GM19023 (cell line): ENCODE data around the gene PTH2R.
"Not testable (repeated sequence)": the region's sequence is repeated elsewhere in the genome, so short reads cannot be mapped to it uniquely, and the experiment has no call there.

Experiments
- ATAC-seq: cut with Tn5 transposase; IDR thresholded peaks from one replicate; pipeline ENCODE4 v1.9.1; 2021; ENCODE audit warnings: mild to moderate bottlenecking, moderate library complexity; ENCODE audit not compliant: unreplicated experiment

The PTH2R gene

DNA sequence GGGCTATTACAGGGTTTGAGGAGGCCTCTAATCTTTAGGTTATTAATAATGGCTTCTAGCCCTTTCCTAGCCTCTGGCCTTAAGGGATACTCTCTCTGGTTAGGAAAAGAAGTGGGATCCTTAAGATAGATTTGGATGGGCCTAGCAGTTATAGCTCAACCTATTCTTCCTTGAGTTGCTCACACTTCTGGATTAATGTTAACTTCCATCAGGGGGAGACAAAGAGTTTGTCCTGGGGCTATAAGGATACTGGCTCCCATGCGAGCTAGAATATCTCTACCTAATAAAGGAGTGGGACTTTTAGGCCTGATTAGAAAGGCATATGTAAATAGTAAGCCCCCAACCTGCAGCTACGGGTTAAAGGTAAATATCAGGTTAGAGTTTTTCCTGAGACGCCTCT is 14.3 kb upstream of the PTH2R start:
- no peak for ATAC-seq

DNA sequence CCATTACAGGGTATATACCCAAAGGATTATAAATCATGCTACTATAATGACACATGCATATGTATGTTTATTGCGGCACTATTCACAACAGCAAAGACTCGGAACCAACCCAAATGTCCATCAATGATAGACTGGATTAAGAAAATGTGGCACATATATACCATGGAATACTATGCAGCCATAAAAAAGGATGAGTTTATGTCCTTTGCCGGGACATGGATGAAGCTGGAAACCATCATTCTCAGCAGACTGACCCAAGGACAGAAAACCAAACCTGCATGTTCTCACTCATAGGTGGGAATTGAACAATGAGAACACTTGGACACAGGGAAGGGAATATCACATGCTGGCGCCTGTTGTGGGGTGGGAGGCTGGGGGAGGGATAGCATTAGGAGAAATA is 9.8 kb upstream of the PTH2R start:
- ATAC-seq = not testable (repeated sequence)

DNA sequence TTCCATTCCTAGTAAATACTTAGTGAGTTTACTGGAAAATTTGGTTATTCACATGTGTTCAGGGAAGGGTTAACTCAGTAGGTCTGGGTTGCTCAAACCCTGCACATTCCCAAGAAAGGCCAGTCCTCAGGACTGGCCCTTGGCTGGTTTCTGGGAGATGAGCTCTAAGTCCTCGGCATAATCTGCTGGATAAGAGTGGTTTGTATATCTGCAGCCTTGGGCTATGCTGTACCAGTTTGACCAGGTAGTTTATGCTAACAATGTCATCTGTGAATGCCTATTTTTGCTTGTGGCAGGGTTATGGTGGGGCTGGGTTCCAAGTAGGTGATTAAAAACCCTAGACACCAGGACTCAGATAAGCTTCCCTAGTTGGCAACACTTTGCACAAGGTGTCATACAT is 7.4 kb upstream of the PTH2R start:
- ATAC-seq = no peak

DNA sequence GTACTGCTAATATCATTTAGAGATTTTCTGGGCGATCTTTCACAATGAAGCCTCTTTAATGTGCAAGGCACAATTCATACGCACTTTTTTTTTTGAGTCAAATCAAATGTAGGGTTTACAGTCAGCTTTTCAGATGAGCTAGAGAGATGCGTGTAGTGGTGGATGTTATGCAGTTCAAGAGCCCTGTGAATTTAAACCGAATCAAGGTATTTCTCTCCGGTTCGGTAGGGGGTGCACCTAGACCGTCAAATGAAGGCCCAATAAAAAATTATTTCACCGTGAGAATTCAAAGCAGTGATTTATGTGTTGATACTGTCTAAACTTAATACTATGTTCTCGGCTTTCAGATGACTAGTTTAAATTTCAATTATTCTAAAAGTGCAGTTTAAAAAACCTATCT is 1.1 kb downstream of the PTH2R start:
- ATAC-seq = no peak

DNA sequence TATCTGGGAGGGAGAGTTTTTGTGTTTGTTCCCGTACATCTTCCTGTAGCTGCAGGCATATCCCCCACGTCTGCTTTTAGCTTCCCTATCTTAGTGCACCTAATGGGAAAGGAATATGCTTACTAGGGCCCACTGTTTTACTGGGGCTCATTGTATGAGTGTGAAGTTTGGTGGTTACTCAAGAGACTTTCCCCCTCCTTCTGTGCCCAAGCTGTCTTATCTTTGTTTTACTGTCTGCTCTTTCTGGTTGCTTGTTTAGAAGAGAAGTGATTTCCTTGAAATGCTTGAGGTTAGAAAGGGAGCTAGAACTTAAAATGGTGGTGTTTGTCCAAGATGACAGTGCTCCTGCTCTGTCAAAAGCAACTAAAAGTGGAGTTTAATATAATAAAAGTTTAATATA is 7.3 kb downstream of the PTH2R start:
- no peak for ATAC-seq

DNA sequence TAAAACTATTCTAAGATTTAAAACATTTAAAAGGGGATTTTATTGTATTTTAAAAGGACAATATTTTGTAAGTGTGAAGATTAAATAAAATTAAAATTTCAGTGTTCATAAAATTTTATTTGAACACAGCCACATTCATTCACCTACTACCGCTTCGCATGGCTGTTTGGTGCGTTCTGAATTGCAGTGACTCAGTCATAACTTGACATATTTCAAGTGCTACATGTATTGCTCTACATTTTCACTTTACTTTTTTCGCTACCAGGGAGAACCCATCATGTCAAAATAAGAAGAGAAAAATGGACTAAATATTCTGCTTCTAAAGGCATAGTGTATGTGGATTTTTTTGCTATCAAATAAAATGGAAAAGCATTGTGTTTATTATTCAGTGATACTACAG is 8.7 kb downstream of the PTH2R start:
- no peak for ATAC-seq

DNA sequence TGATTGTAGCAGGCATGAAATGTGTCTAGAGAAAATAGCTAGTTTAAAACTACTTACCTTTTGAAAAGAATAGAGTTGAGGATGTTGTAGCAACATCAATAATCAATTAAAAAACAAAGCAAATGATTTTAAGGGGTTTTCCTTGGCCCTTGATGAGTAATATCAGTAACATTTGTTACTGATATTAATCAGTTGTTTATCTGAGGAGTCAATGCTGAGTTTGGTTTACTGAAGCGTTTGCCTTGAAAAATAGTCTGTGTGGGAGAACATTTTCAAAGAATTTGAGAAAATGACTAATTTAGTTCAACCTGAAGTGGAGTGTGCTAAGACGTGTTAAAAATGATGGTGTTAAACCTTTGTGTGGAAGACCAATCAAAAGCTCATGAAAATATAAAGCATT is 9.3 kb downstream of the PTH2R start:
- no peak for ATAC-seq

DNA sequence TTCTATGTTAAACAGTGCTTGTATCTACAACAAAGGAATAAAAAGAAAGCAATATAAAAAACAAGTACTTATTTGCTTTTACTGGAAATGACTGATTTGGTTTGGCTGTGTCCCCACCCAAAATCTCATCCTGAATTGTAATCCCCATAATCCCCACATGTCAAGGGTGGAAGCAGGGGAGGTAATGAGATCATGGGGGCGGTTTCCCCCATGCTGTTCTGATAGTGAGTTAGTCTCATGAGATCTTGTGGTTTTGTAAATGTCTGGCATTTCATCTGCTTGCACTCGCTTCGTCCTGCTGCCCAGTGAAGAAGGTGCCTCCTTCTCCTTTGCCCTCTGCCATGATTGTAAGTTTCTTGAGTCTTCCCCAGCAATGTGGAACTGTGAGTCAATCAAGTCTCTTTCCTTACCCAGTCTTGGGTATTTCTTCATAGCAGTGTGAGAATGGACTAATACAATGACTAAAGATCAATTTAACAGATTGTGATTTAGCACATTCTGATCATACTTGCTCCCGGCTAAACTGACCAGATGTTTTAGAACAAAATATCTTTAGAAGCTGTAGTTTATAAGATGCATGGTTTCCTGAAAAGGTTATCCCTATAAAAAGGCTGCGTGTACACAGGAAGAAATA is 19.9 kb downstream of the PTH2R start:
- no peak for ATAC-seq

DNA sequence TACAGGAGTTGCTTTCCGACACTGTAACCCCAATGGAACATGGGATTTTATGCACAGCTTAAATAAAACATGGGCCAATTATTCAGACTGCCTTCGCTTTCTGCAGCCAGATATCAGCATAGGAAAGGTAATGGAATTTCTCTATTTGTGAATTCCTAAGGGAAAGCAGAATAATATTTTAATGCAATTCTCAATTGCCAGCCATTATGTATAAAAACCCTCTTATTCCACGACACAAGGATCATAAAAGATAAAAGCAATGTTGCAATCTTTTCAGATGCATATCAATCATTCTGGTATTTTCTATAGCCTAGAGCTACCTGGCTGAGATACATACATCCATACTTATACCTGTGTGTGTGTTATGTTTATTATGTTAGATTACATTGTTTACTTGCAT is 31.2 kb downstream of the PTH2R start:
- ATAC-seq = no peak

DNA sequence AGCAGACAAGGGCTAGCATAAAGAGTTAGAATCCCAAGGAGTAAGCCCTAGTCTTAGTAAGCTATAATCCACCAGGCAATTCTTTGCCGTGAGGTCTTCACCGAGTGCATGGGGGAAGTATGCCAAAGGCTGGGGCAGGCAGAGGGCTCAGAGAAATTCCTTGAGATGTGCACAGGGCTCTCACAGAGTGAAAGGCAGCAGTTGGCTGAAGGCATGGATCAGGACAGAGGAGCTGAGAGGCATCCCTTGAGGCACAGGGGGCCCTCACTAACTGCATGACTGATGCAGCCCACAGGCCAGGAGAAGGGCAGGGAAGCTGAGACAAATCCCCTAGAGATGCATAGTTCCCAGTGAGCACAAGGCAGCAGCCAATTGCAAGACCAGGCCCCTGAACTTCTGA is 34.1 kb downstream of the PTH2R start:
- no peak for ATAC-seq

DNA sequence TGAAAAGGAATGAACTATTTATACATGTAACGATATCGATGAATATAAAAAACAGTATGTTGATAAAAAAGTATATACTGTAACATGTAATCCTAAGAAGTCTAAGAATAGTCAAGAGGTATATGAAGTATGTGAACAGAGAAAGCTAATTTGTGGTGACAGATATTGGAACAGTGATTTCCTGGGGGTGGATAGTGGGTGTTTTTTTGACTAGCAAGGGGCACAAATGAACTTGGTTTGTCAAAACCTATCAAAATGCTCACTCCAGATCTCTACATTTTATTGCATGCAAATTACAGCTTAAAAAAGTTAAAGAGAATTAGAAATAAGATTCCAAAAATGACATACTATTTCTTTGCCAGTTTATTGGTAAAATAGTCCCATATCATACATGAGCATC is 35.4 kb downstream of the PTH2R start:
- ATAC-seq = no peak

DNA sequence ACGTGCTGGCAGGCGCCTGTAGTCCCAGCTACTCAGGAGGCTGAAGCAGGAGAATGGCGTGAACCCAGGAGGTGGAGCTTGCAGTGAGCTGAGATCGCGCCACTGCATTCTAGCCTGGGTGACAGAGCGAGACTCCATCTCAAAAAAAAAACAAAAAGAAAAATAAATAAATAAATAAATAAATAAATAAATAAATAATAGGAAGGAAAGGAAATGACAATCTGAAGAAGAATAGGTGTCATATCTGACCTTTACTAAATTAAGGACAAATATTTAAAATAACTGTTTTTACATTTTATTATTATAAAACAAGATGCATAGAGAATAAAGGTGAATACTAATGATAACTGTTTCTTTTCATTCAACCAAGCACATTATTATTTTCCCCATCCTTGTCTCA is 40.9 kb downstream of the PTH2R start:
- ATAC-seq = not testable (repeated sequence)

DNA sequence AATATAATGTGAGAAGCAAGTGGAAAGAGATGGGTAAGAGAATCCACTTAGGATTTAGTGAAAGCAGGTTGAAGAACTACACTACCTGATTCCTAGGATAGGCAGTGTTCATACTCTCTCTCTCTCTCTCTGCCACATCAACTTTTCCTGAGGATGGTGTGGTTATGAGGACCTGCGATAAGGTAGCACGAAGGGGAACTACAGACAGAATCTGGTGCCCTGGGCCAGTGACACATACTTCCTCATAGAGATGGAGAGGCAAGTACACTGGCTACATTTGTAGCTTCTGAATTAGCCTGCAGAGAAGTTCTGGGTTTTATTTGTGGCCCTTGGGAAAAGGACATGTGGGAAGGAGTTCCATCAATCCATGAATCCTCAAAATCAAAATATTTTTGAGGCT is 44.5 kb downstream of the PTH2R start:
- ATAC-seq = no peak

DNA sequence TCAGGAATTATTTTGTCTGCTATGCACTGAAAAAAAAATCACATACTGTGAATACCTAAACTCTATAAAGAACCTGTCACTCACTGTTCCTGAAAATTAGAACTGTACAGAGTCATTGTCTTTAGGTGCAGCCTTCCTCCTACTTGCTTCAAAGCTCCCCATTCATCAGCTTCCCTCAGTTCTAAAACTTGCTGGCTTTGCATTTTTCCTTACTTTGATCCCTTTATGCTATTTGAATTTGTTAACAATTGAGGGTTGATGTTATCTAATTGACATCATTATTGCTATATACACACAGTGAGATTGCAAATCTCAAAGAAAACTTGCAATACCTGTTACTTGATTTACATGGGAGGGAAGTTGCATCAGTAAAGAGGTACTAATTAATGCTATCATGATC is 48.3 kb downstream of the PTH2R start:
- no peak for ATAC-seq

DNA sequence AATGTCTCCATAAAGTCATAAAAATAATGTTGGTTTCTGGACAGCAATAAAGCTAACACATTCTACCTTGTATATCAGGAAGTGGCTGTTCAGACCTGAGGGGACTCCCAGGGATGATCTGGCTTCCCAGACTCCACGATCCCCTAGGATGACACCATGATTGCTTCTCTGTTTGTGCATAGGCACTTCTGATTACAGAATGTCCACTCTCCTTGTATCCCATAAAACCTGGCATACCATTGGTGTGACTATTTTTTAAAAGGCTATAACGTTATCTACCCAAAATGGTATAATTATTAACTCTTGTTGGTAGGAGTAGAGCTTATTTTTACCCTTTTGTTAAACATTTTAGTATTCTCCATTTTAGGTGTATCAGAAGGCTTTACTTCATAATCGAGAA is 57.1 kb downstream of the PTH2R start:
- ATAC-seq = no peak

DNA sequence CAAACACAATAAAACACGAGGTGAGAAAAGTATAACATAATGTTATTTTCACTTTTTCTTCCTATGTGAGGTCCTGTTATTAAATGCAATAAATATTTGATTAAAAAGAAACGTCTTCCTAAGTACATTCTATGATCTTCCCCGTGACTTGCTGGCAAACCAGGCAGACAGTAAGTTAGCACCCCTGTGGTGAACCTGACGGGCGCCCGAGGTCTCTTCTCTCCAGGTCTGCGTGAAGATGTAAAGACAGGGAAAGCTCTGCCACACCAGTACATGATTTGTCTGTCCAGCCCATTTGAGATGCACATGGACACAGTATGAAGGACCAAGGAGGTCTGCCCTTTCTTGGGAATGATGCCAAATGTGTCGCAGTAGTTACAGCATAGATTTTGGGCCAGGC is 57.6 kb downstream of the PTH2R start:
- no peak for ATAC-seq

DNA sequence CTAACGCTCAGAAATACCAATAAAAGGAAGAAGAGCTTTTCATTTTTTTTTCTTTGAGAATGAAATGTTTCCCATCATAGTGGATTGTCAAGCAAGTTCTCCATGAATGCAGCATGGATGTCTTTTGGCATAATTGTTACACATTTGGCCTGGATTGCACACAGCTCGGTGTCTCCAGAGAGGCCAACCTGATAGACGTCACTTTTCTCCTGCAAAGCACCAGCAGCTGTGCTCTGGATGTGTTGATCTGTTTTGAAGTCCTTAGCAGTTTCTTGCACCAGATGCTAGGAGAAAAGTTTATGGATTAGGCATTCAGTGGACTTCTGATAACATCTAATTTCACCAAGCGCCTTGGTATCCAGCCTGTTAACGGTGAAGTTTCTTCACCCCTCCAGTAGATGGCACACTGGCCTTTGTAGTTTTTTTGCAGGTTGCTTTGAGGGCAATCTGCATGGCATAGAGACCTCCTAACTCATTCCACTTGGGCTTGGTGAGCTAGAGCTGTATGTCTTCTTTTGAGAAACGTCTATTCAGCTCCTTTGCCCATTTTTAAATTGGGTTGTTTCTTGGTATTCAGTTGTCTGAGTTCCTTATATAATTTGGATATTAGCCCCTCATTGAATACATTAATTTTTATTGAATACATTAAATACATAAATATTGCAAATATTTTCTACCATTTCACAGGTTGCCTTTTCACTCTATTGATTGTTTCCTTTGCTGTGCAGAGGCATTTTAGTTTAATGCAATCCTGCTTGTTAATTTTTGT is 59.7 kb downstream of the PTH2R start:
- ATAC-seq = peak; percentile 63

DNA sequence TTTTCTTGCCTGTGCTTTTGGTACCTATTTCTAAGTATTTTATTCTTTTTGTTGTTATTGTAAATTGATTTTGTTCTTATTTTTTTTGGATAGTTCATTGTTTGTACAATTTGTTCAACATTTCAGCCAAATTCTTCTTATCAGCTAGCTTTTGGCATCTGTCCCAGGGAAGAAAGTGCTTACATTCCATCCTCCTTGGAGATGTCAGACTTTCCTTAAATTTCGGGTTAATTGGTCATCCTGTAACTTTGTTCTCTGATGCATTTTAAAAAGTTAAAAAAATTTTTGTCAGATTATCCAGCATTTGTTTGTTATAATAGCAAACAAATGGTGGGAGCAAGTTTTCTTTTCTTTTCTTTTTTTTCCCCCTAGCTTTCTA is 60.3 kb downstream of the PTH2R start:
- ATAC-seq = no peak

DNA sequence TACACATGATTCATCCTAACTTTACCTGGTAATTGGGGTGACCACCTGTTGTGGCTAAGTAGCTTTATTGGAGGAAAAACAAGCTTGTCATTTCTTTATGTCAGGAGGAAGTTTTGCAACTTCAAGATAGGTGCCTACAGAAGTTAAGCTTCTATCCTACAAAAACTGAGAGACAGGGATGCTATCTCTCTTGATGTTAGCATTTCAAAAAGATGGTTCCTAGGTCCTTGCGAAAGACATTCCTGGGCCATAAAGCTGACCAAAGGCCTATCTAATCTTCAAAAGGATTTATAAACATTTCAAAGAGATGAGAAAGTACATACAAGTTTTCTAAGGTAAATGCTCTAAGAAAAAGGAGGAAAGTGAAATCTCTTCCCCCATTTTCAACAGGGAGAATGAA is 61.0 kb downstream of the PTH2R start:
- ATAC-seq = no peak

DNA sequence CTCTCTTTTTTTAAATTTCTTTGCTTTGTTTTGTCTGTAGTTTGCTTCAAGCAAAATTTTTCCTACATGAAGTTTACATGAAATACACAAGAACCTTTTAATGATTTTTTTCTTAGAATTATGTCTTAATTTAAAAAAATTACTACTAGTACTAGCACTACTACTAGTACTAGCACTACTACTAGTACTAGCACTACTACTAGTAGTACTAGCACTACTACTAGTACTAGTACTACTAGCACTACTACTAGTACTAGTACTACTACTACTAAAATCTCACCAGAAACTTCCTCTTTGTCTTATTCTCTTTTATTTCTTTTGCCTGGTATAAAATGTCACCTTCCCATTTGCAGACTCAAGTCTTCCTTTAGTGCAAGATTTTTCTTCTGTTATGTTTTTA is 71.1 kb downstream of the PTH2R start:
- ATAC-seq = no peak

DNA sequence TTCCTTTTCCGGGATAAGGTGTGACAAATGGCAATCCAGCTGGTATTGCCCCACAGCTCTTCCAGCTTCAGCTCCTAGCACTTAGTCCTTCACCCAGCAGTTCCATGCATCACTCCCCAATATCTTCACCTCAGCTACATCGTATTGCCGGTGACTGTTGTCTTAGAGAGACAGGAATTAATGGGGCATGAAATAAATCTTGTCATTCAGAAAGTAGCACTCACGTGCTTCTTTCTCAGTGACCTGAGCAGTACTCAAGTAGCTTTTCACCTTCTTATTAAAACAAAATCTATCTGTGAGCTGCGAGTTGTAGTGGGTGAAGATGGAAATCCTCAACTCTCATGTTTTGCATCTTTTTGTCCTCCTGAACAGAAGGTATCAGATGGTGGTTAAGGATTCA is 72.8 kb downstream of the PTH2R start:
- ATAC-seq = no peak

DNA sequence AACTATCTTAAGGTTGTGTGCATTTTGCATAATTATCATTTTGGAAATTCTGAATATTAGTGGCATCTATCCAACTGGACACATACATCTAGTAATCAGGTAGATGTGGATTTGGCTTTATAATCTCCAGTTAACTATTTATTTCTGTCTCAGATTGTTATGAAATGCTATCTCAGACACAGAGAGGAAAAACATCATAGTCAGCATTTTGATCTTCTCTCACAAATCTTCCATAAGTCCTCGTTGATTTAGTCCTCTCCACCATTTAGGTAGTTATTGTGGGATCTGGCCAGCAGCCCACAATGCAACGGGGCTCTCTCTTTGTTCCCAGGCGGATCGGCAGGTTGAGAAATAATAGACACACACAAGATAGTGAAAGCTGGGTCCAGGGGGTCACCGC is 75.4 kb downstream of the PTH2R start:
- ATAC-seq = not testable (repeated sequence)

DNA sequence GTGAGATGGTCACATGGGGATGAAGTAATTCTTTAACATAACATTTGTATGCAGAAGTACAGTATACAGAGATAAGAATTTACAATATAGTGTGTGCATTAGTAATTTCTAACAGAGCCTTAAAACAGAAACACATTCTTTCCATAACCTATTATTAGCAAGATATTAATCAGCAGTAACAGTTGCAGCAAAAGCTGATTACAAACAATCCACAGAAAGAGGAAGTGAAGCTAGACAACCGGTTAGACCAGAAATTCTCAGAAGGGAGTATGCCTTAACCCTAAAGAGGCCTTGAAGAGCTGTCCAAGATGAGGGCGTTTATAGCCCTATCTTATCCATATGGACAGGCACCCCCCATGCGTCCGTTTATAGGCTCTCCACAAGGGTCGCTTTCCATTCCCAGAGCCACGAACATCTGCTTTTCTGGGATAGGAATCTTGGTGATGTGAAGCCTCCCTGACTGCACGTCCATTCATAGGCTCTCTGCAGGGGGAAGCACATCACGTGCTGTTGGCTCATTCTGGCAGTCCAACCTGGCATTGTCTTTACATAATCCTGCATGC is 75.9 kb downstream of the PTH2R start:
- not testable (repeated sequence) for ATAC-seq
